GM12872 (cell line): ENCODE results near the gene WDR43.

ENCODE experiments used
- TF ChIP-seq, protein P1 (sequence below): IDR thresholded peaks from 3 replicates; pipeline ENCODE4 v1.5.1; 2011; ENCODE audit warnings: low read depth, mild to moderate bottlenecking, low read length, moderate library complexity; ENCODE audit not compliant: insufficient read depth

The WDR43 gene

DNA sequence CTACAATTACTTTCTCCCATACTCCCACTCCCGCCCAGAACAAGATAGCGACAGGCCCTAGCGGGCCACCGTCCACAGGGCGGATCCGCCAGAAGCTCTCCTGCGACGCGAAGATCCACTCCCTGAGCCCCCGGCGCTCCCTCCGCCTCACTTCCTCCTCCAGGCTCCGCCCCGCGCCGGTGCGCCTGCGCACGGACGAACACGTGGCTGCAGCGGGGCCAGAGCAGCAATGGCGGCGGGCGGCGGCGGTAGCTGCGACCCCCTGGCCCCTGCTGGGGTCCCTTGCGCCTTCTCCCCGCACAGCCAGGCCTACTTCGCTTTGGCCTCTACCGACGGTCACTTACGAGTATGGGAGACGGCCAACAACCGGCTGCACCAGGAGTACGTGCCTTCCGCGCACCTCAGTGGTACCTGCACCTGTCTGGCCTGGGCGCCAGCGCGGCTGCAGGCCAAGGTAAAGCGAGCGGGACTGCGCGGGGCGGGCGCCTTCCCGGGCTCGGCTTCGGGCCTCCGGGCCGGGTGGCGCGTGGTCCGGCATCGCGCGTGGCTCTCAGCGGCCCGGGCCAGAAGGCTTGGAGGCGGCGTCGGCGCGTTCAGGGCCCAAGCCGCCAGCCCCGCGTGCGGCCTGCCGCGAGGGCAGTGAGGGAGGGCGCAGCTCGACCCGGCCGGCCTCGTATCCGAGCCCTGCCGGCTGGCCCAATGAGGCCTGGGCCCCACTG lies at the start of gene WDR43:
WDR43 (plus strand) TSS at position 198 of the 719 bp plus-strand sequence; CDS start at position 230, 32 bp downstream.
- TF ChIP-seq, protein P1, sequence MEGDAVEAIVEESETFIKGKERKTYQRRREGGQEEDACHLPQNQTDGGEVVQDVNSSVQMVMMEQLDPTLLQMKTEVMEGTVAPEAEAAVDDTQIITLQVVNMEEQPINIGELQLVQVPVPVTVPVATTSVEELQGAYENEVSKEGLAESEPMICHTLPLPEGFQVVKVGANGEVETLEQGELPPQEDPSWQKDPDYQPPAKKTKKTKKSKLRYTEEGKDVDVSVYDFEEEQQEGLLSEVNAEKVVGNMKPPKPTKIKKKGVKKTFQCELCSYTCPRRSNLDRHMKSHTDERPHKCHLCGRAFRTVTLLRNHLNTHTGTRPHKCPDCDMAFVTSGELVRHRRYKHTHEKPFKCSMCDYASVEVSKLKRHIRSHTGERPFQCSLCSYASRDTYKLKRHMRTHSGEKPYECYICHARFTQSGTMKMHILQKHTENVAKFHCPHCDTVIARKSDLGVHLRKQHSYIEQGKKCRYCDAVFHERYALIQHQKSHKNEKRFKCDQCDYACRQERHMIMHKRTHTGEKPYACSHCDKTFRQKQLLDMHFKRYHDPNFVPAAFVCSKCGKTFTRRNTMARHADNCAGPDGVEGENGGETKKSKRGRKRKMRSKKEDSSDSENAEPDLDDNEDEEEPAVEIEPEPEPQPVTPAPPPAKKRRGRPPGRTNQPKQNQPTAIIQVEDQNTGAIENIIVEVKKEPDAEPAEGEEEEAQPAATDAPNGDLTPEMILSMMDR: no peak

GRCh38 chr2:28855193-28855592 lies 39.3 kb upstream of the WDR43 start:
- TF ChIP-seq, protein P1: no peak

GRCh38 chr2:28855977-28856376 lies 38.5 kb upstream of the WDR43 start:
- TF ChIP-seq, protein P1: no peak

DNA sequence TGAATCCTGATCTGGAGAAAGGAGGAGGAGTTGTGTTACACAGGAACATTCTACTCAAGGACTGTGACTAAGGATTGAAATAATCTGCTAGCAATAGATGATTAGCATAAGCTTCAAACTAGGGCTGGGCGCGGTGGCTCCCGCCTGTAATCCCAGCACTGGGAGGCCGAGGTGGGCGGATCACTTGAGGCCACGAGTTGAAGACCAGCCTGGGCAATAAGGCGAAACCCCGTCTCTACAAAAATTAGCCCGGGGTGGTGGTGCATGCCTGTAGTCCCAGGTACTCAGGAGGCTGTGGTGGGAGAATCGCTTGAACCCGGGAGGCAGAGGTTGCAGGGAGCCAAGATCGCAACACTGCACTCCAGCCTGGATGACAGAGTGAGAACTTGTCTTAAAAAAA lies 25.9 kb upstream of the WDR43 start:
- TF ChIP-seq, protein P1: no peak

GRCh38 chr2:28869494-28870145 lies 24.8 kb upstream of the WDR43 start:
- TF ChIP-seq, protein P1: no peak

DNA sequence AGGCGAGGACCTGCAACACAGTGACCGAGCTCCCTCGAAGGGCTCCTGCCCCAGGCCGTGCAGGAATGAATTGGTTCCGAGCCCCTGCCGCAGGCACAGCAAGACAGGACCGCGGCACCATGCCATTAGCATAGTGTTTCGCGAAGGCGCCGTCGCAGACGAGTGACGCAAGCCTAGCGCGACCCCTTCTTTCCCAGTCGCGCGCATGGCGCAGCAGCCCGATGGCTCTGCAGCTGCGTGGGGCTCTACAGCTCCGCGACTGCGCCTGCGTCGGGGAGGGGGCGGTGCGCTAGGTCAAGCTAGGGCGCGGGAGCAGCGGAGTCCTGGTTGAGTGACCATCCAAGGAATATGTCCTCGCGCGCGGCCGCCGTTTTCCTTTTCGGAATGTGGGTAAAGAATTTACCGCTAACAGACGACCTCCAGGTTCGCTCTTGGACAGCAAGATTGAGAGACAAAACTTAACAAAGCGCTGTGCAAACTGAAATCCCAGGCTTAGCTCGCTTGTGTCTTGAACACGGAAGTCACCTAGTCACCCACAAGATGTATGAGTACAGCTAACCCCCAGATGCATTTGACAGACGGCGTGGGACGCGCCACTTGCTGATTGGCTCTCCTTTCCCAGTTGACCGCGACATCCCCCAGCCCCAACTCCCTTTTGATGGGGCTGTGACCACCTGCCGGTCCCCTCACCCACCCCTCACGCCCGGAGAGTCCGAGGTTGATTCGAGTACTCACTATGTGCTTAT lies 24.1 kb upstream of the WDR43 start, which contains the start of gene TRMT61B:
TRMT61B (minus strand) TSS at position 164 of the 746 bp plus-strand sequence; CDS start at position 132, 32 bp downstream.
- TF ChIP-seq, protein P1: no peak

DNA sequence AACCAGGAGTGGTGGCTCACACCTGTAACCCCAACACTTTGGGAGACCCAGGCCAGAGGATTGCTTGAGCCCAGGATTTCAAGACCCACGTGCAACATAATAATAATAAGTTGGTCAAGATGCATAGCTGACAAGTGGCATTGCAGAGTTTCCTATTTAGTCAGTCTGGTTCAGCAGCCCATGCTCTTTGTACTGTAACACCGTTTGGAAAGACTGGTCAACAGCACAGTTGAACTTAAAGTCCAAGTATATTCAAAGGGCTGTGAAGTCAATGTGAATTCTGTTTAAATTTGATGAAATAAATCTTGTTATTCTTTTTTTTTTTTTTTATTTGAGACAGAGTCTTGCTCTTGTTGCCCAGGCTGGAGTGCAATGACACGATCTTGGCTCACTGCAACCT lies 22.8 kb upstream of the WDR43 start:
- TF ChIP-seq, protein P1: no peak
